HepG2 (cell line): Measurements from ENCODE around the gene GAS6. TPM values are rescaled to one million over a fixed set of nuclear protein-coding genes. Genes with fewer than 3 reads are reported as not detected.

Experiments used
- ATAC-seq: fragments of 200-7000 bp; cut with Tn5 transposase; 3 replicates; pipeline ENCODE4 v1.9.1; 2020; ENCODE audit warnings: mild to moderate bottlenecking, moderate library complexity
- BruUV-seq: library from RNA; stranded (reverse); fragments of 400-500 nt; replicated peaks from 2 replicates; lab custom pipeline; 2021; lab: Mats Ljungman, UMichigan
- CTCF ChIA-PET: fragments of 300-600 bp; formaldehyde crosslinking; extraction: SDS; loops from one replicate; lab custom pipeline; 2021; ENCODE audit warnings: low total read pairs, inconsistent platforms, low intra/inter-chr PET ratio; lab: Yijun Ruan, JAX
- POLR2A ChIA-PET: fragments of 350-600 bp; sonication (Branson Sonifier 250); formaldehyde crosslinking; loops from one replicate; lab custom pipeline; 2020; ENCODE audit warnings: antibody characterized with exemption, inconsistent platforms; lab: Yijun Ruan, JAX
- DNase-seq: peaks from one replicate; pipeline ENCODE4 v3.0.0-alpha.2; 2015; ENCODE audit warnings: low spot score
- FAIRE-seq: peaks from 3 replicates; lab custom pipeline; 2011; peaks lifted over from hg19 to GRCh38; lab: Jason Lieb, UNC
- H2AFZ ChIP-seq: one replicate; pipeline ENCODE4 v1.6.1; 2011; ENCODE audit warnings: low read length, inconsistent platforms
- H3K27ac ChIP-seq: fragments of 300-600 bp; 3 replicates; pipeline ENCODE4 v1.8.0; 2011; ENCODE audit warnings: mixed run types, mild to moderate bottlenecking, mixed read lengths, low read length, inconsistent platforms; ENCODE audit not compliant: insufficient read depth; ENCODE audit errors: extremely low read length
- H3K27me3 ChIP-seq, 2 experiments: fragments of 200-600 bp in 1 of 2; 2 replicates in 1 of 2; 3 replicates in 1 of 2; pipeline versions ENCODE4 v1.6.0 to v1.8.0; 2011; ENCODE audit warnings: low read length in 2 of 2, mild to moderate bottlenecking in 2 of 2, moderate library complexity in 2 of 2, inconsistent platforms in 1 of 2; ENCODE audit not compliant: insufficient read depth in 2 of 2, control insufficient read depth in 1 of 2
- H3K36me3 ChIP-seq, 2 experiments: fragments of 200-600 bp in 1 of 2; replicated peaks in 1 of 2; 2 replicates in 1 of 2; 3 replicates in 1 of 2; pipeline versions ENCODE4 v1.5.1 to v1.8.0; 2011; ENCODE audit warnings: low read length in 2 of 2, inconsistent platforms in 1 of 2; ENCODE audit not compliant: insufficient read depth in 2 of 2, control insufficient read depth in 1 of 2
- H3K4me1 ChIP-seq: 2 replicates; pipeline ENCODE4 v1.5.1; 2012; ENCODE audit warnings: low read length, inconsistent platforms; ENCODE audit not compliant: insufficient read depth
- H3K4me2 ChIP-seq: 2 replicates; pipeline ENCODE4 v1.6.0; 2011; ENCODE audit warnings: low read depth, low read length, inconsistent platforms
- H3K4me3 ChIP-seq, 3 experiments: fragments of 200-600 bp in 1 of 3; sonication (generic), shearing (Covaris generic) in 1 of 3; replicated peaks in 1 of 3; 2 replicates each; pipeline ENCODE4 v1.5.1; 2011 to 2016; ENCODE audit warnings: low read length in 3 of 3, inconsistent platforms in 2 of 3, low read depth in 2 of 3, mild to moderate bottlenecking in 2 of 3, control low read depth in 1 of 3, mixed read lengths in 1 of 3; ENCODE audit not compliant: insufficient read depth in 1 of 3
- H3K79me2 ChIP-seq: one replicate; pipeline ENCODE4 v1.6.1; 2011; ENCODE audit warnings: low read length, inconsistent platforms; ENCODE audit not compliant: insufficient read depth
- H3K9ac ChIP-seq: 2 replicates; pipeline ENCODE4 v1.6.0; 2011; ENCODE audit warnings: mild to moderate bottlenecking, low read depth, low read length, inconsistent platforms; ENCODE audit not compliant: insufficient read depth
- H3K9me3 ChIP-seq: 2 replicates; pipeline ENCODE4 v1.5.1; 2012; ENCODE audit warnings: mild to moderate bottlenecking, low read length
- H4K20me1 ChIP-seq: 2 replicates; pipeline ENCODE4 v1.6.0; 2011; ENCODE audit warnings: inconsistent platforms, mild to moderate bottlenecking, low read length, moderate library complexity; ENCODE audit not compliant: insufficient read depth
- CBX5 ChIP-seq: sonication (generic); formaldehyde crosslinking; IDR thresholded peaks from 2 replicates; pipeline ENCODE4 v1.4.0; 2020; ENCODE audit warnings: missing genetic modification reagents, borderline replicate concordance
- DNMT3B ChIP-seq: conservative IDR thresholded peaks from 2 replicates; pipeline ENCODE4 v1.6.1; 2016; ENCODE audit warnings: missing biosample characterization, control low read depth
- FOXA3 ChIP-seq: IDR thresholded peaks from 2 replicates; pipeline ENCODE4 v1.6.1; 2016; ENCODE audit warnings: missing genetic modification reagents, missing compliant biosample characterization
- ISL2 ChIP-seq: sonication (generic); formaldehyde crosslinking; IDR thresholded peaks from 2 replicates; pipeline ENCODE4 v1.5.0; 2020; ENCODE audit warnings: missing genetic modification reagents
- KAT2B ChIP-seq: fragments of 150-350 bp; IDR thresholded peaks from 2 replicates; pipeline ENCODE4 v1.6.1; 2014; ENCODE audit warnings: low read depth, low read length, borderline replicate concordance
- MED1 ChIP-seq: sonication (generic); formaldehyde crosslinking; IDR thresholded peaks from 2 replicates; pipeline ENCODE4 v1.4.0; 2020; ENCODE audit warnings: missing genetic modification reagents
- NFE2 ChIP-seq: sonication (generic); formaldehyde crosslinking; IDR thresholded peaks from 2 replicates; pipeline ENCODE4 v1.4.0; 2020; ENCODE audit warnings: missing genetic modification reagents
- NFIB ChIP-seq: sonication (generic); formaldehyde crosslinking; IDR thresholded peaks from 2 replicates; pipeline ENCODE4 v1.9.0; 2021; ENCODE audit warnings: missing genetic modification reagents, mild to moderate bottlenecking, borderline replicate concordance
- PREB ChIP-seq: sonication (generic); formaldehyde crosslinking; IDR thresholded peaks from 2 replicates; pipeline ENCODE4 v1.4.0; 2020; ENCODE audit warnings: missing genetic modification reagents
- THAP8 ChIP-seq: sonication (generic); formaldehyde crosslinking; IDR thresholded peaks from 2 replicates; pipeline ENCODE4 v1.5.1; 2020; ENCODE audit warnings: missing genetic modification reagents, mild to moderate bottlenecking, borderline replicate concordance
- TRIM24 ChIP-seq: sonication (generic); formaldehyde crosslinking; IDR thresholded peaks from 2 replicates; pipeline ENCODE4 v1.8.0; 2022; ENCODE audit warnings: mild to moderate bottlenecking, missing genetic modification reagents
- ZBTB1 ChIP-seq: sonication (generic); formaldehyde crosslinking; IDR thresholded peaks from 2 replicates; pipeline ENCODE4 v1.4.0; 2020; ENCODE audit warnings: missing genetic modification reagents, borderline replicate concordance
- ZBTB20 ChIP-seq: sonication (generic); formaldehyde crosslinking; IDR thresholded peaks from 2 replicates; pipeline ENCODE4 v1.8.1; 2023; ENCODE audit warnings: missing genetic modification reagents, low read depth, mild to moderate bottlenecking, borderline replicate concordance
- ZBTB8A ChIP-seq: sonication (generic); formaldehyde crosslinking; IDR thresholded peaks from 2 replicates; pipeline ENCODE4 v1.4.0; 2020; ENCODE audit warnings: mild to moderate bottlenecking, low read depth, missing genetic modification reagents, borderline replicate concordance
- ZNF232 ChIP-seq: sonication (generic); formaldehyde crosslinking; IDR thresholded peaks from 2 replicates; pipeline ENCODE4 v1.4.0; 2020; ENCODE audit warnings: missing genetic modification reagents, borderline replicate concordance
- ZNF430 ChIP-seq: sonication (generic); formaldehyde crosslinking; IDR thresholded peaks from 2 replicates; pipeline ENCODE4 v1.9.0; 2021; ENCODE audit warnings: mild to moderate bottlenecking, missing genetic modification reagents
- ZNF503 ChIP-seq: sonication (generic); formaldehyde crosslinking; IDR thresholded peaks from 2 replicates; pipeline ENCODE4 v1.4.0; 2020; ENCODE audit warnings: missing genetic modification reagents
- ZNF772 ChIP-seq: sonication (generic); formaldehyde crosslinking; IDR thresholded peaks from 2 replicates; pipeline ENCODE4 v1.5.0; 2020; ENCODE audit warnings: mild to moderate bottlenecking, missing genetic modification reagents
- WGBS: methylation state at CpG from one replicate; pipeline ENCODE4 v1.1.6; 2017; ENCODE audit warnings: low lambda C conversion rate; 5-methylcytosine and 5-hydroxymethylcytosine counted together
- in situ Hi-C: cut with HindIII; loops from 2 replicates; pipeline ENCODE4 v1.10.0; 2017; ENCODE audit warnings: low pct_unique_long_range_greater_than_20kb; ENCODE audit not compliant: extremely low pct_ligation_motif_present
- intact Hi-C: fragments of 100-400 bp; cut with micrococcal nuclease; formaldehyde crosslinking; loops from one replicate; pipeline ENCODE4 v1.10.0; 2022; ENCODE audit not compliant: unreplicated experiment
- polyA plus RNA-seq, 8 experiments: library from polyadenylated mRNA; depleted of rRNA in 3 of 8; stranded (reverse) in 7 of 8; unstranded in 1 of 8; fragments of >200 nt; fragmentation: Illumina TruSeq in 4 of 8; extraction: Trizol in 4 of 8; gene quantifications; 2 replicates each; pipeline versions ENCODE4 v1.2.1 to v1.2.3, GENCODE V29; 2011 to 2016; ENCODE audit warnings: low read depth in 4 of 8, missing spikeins in 1 of 8, mixed read lengths in 1 of 8; ENCODE audit not compliant: insufficient read depth in 1 of 8
- total RNA-seq, 5 experiments: library from RNA; depleted of rRNA; stranded (reverse); fragments of >200 nt; fragmentation: Illumina TruSeq; extraction: Trizol; gene quantifications; 2 replicates each; pipeline ENCODE4 v1.2.3, GENCODE V29; 2016; ENCODE audit warnings: low read depth in 1 of 5

Gene GAS6
- total and polyA plus RNA-seq, 2 of the 13 experiments (the other 11 are each of a cell fraction or from before 2014, with no cell fraction given), result 0.09 to 0.24 TPM

GRCh38 chr13:113810640-113811039, 53.2 kb downstream of the GAS6 start:
- H3K4me2 ChIP-seq, result no peak overlapping the region
- CTCF ChIA-PET, result no interaction called here
- POLR2A ChIA-PET, result no interaction called here
- in situ Hi-C loops (no loop called here), intact Hi-C loops (no loop called here)
- DNase-seq, result no peak
- no TSS peak for BruUV-seq
- 60% methylated on average over 1 of the region's 14 CpGs for WGBS
- no peak for TF ChIP-seq CBX5 (CRISPR knock-in tag)
- no peak for TF ChIP-seq TRIM24 (CRISPR knock-in tag)
- TF ChIP-seq NFE2, result no peak
- no peak for TF ChIP-seq KAT2B
- no peak for TF ChIP-seq ZBTB1 (CRISPR knock-in tag)
- TF ChIP-seq DNMT3B, result no peak
- TF ChIP-seq ZNF772 (CRISPR knock-in tag), result no peak
- no peak for TF ChIP-seq MED1 (CRISPR knock-in tag)
- no peak for TF ChIP-seq ISL2 (CRISPR knock-in tag)
- H4K20me1 ChIP-seq, result no peaks in the 10 kb centered on the region
- H3K9ac ChIP-seq, result no peak overlapping the region
- H2AFZ ChIP-seq, result no peak overlapping the region
- peaks cover 17% of the 10 kb centered on the region for H3K9me3 ChIP-seq
- no peaks in the 10 kb centered on the region for H3K36me3 ChIP-seq
- peaks cover 6 to 17% of the 10 kb centered on the region in 2 experiments; a peak in 3 of 5 replicates for H3K27me3 ChIP-seq
- no peak overlapping the region for H3K27ac ChIP-seq
- FAIRE-seq, result no peak
- no peaks in the 10 kb centered on the region for H3K79me2 ChIP-seq
- H3K4me1 ChIP-seq, result peaks cover 12% of the 10 kb centered on the region; the same call in 1 of the 2 replicates
- no peak for ATAC-seq
- no peak overlapping the region for H3K4me3 ChIP-seq

- CTCF ChIA-PET, result no interaction called here
- no peaks in the 10 kb centered on the region for H3K79me2 ChIP-seq
- H2AFZ ChIP-seq, result no peak overlapping the region
- intact Hi-C loops (no loop called here), in situ Hi-C loops (no loop called here)
- H3K9ac ChIP-seq, result no peak overlapping the region
- H3K27ac ChIP-seq, result no peak overlapping the region
- peaks cover 9 to 11% of the 10 kb centered on the region in 2 experiments; a peak in 3 of 5 replicates for H3K27me3 ChIP-seq
- POLR2A ChIA-PET, result no interaction called here
- H3K9me3 ChIP-seq, result peaks cover 17% of the 10 kb centered on the region
- H3K36me3 ChIP-seq, result no peaks in the 10 kb centered on the region
- H3K4me2 ChIP-seq, result no peak overlapping the region
- DNase-seq, result no peak
- 0% methylated on average over 2 of the region's 2 CpGs for WGBS
- no TSS peak for BruUV-seq
- peaks cover 12% of the 10 kb centered on the region; the same call in 1 of the 2 replicates for H3K4me1 ChIP-seq
- ATAC-seq, result no peak
- no peak for FAIRE-seq
- no peaks in the 10 kb centered on the region for H4K20me1 ChIP-seq
- no peak overlapping the region for H3K4me3 ChIP-seq
- TF ChIP-seq ZNF430 (no peak), ZBTB8A (CRISPR knock-in tag) (no peak), NFIB (no peak), THAP8 (CRISPR knock-in tag) (no peak), ZBTB20 (CRISPR knock-in tag) (no peak), ZNF503 (CRISPR knock-in tag) (no peak), PREB (CRISPR knock-in tag) (no peak), FOXA3 (CRISPR knock-in tag) (no peak), ZNF232 (no peak)
These were observed 53.9 kb downstream of the GAS6 start for GRCh38 chr13:113809934-113810333.
